H9 (cell line): ENCODE results near the gene ARNT2. TPM values are rescaled to one million over a fixed set of nuclear protein-coding genes. Genes with fewer than 3 reads are reported as not detected.

ENCODE experiments used
- DNase-seq: peaks from one replicate; pipeline ENCODE4 v3.0.0-alpha.2; 2017
- H2AFZ ChIP-seq: one replicate; pipeline ENCODE4 v1.6.1; 2013; ENCODE audit warnings: mild to moderate bottlenecking, low read length, control low read depth, moderate library complexity
- H2AK5ac ChIP-seq: 2 replicates; pipeline ENCODE4 v1.6.1; 2013; ENCODE audit warnings: low read length, control low read depth, mixed read lengths; ENCODE audit not compliant: insufficient read length
- H2BK120ac ChIP-seq: one replicate; pipeline ENCODE4 v1.6.1; 2013; ENCODE audit warnings: low read depth, mild to moderate bottlenecking, low read length, control low read depth, inconsistent platforms; ENCODE audit not compliant: poor library complexity, severe bottlenecking
- H2BK12ac ChIP-seq: 2 replicates; pipeline ENCODE4 v1.6.1; 2013; ENCODE audit warnings: low read length, control low read depth, mixed read lengths, low read depth; ENCODE audit not compliant: insufficient read length
- H2BK15ac ChIP-seq: 2 replicates; pipeline ENCODE4 v1.6.1; 2013; ENCODE audit warnings: low read depth, low read length, control low read depth
- H2BK20ac ChIP-seq: one replicate; pipeline ENCODE4 v1.6.1; 2013; ENCODE audit warnings: low read depth, mild to moderate bottlenecking, low read length, control low read depth, inconsistent platforms; ENCODE audit not compliant: poor library complexity, severe bottlenecking
- H2BK5ac ChIP-seq: 2 replicates; pipeline ENCODE4 v1.6.1; 2013; ENCODE audit warnings: low read length, control low read depth, mixed read lengths; ENCODE audit not compliant: insufficient read length
- H3K14ac ChIP-seq: 2 replicates; pipeline ENCODE4 v1.6.1; 2013; ENCODE audit warnings: low read length, control low read depth; ENCODE audit not compliant: insufficient read depth
- H3K18ac ChIP-seq: 2 replicates; pipeline ENCODE4 v1.6.1; 2013; ENCODE audit warnings: low read depth, mild to moderate bottlenecking, mixed read lengths, low read length, control low read depth; ENCODE audit not compliant: insufficient read length
- H3K23ac ChIP-seq: 2 replicates; pipeline ENCODE4 v1.6.1; 2013; ENCODE audit warnings: low read length, control low read depth, mixed read lengths, low read depth; ENCODE audit not compliant: insufficient read length
- H3K23me2 ChIP-seq: 2 replicates; pipeline ENCODE4 v1.6.1; 2013; ENCODE audit warnings: low read depth, mild to moderate bottlenecking, mixed read lengths, low read length, control low read depth; ENCODE audit not compliant: insufficient read length, poor library complexity, severe bottlenecking
- H3K27ac ChIP-seq: 2 replicates; pipeline ENCODE4 v1.5.1; 2013; ENCODE audit warnings: low read length, control low read depth, mixed read lengths, low read depth; ENCODE audit not compliant: insufficient read length
- H3K27me3 ChIP-seq: 2 replicates; pipeline ENCODE4 v1.6.1; 2013; ENCODE audit warnings: low read length, control low read depth, inconsistent platforms; ENCODE audit not compliant: insufficient read depth
- H3K4ac ChIP-seq: 2 replicates; pipeline ENCODE4 v1.6.1; 2013; ENCODE audit warnings: low read depth, mild to moderate bottlenecking, control low read depth, inconsistent platforms, low read length, moderate library complexity
- H3K4me1 ChIP-seq: 2 replicates; pipeline ENCODE4 v1.6.1; 2013; ENCODE audit warnings: low read length, control low read depth, inconsistent platforms; ENCODE audit not compliant: insufficient read depth
- H3K4me2 ChIP-seq: 2 replicates; pipeline ENCODE4 v1.6.1; 2013; ENCODE audit warnings: low read length, control low read depth, mixed read lengths; ENCODE audit not compliant: insufficient read length, insufficient read depth
- H3K56ac ChIP-seq: 2 replicates; pipeline ENCODE4 v1.6.1; 2013; ENCODE audit warnings: low read depth, mild to moderate bottlenecking, mixed read lengths, low read length, control low read depth; ENCODE audit not compliant: insufficient read length
- H3K79me1 ChIP-seq: 2 replicates; pipeline ENCODE4 v1.6.1; 2013; ENCODE audit warnings: low read depth, mild to moderate bottlenecking, moderate library complexity, low read length, control low read depth, inconsistent platforms; ENCODE audit not compliant: insufficient read depth, poor library complexity, severe bottlenecking
- H3K79me2 ChIP-seq: 2 replicates; pipeline ENCODE4 v1.6.1; 2013; ENCODE audit warnings: low read length, control low read depth, inconsistent platforms; ENCODE audit not compliant: insufficient read depth
- H3K9ac ChIP-seq: 2 replicates; pipeline ENCODE4 v1.6.1; 2013; ENCODE audit warnings: low read length, control low read depth, mixed read lengths; ENCODE audit not compliant: insufficient read length; ENCODE audit errors: extremely low read depth
- H3K9me3 ChIP-seq: one replicate; pipeline ENCODE4 v1.6.1; 2013; ENCODE audit warnings: low read depth, low read length, inconsistent platforms; ENCODE audit not compliant: control insufficient read depth
- H3T11ph ChIP-seq: one replicate; pipeline ENCODE4 v1.6.1; 2013; ENCODE audit warnings: mild to moderate bottlenecking, low read length, control low read depth, inconsistent platforms
- H4K20me1 ChIP-seq: one replicate; pipeline ENCODE4 v1.6.1; 2013; ENCODE audit not compliant: control insufficient read depth, insufficient read length, insufficient read depth
- H4K5ac ChIP-seq: 2 replicates; pipeline ENCODE4 v1.6.1; 2013; ENCODE audit warnings: low read depth, mild to moderate bottlenecking, mixed read lengths, low read length, control low read depth; ENCODE audit not compliant: insufficient read length
- H4K8ac ChIP-seq: replicated peaks from 2 replicates; pipeline ENCODE4 v1.6.1; 2013; ENCODE audit warnings: low read length, control low read depth, mixed read lengths, low read depth; ENCODE audit not compliant: insufficient read length
- H4K91ac ChIP-seq: 2 replicates; pipeline ENCODE4 v1.6.1; 2013; ENCODE audit warnings: low read depth, mild to moderate bottlenecking, moderate library complexity, mixed read lengths, low read length, control low read depth; ENCODE audit not compliant: insufficient read length
- H3K27ac Mint-ChIP-seq, 3 experiments: 2 replicates in 2 of 3; 3 replicates in 1 of 3; pipeline ENCODE4 v1.8.0; 2020 to 2021; ENCODE audit warnings: mixed read lengths in 3 of 3, mild to moderate bottlenecking in 1 of 3, moderate library complexity in 1 of 3
- H3K27me3 Mint-ChIP-seq: 2 replicates; pipeline ENCODE4 v1.8.0; 2021; ENCODE audit warnings: low read depth, mild to moderate bottlenecking, moderate library complexity, mixed read lengths
- H3K36me3 Mint-ChIP-seq, 3 experiments: 2 replicates in 2 of 3; 3 replicates in 1 of 3; pipeline ENCODE4 v1.8.0; 2020 to 2021; ENCODE audit warnings: low read depth in 3 of 3, mixed read lengths in 3 of 3; ENCODE audit not compliant: insufficient read depth in 1 of 3
- H3K4me1 Mint-ChIP-seq, 2 experiments: 2 replicates each; pipeline ENCODE4 v1.8.0; 2020; ENCODE audit warnings: mixed read lengths in 2 of 2
- H3K4me3 Mint-ChIP-seq, 2 experiments: 2 replicates in 1 of 2; 3 replicates in 1 of 2; pipeline ENCODE4 v1.8.0; 2020 to 2021; ENCODE audit warnings: mild to moderate bottlenecking in 2 of 2, mixed read lengths in 2 of 2, moderate library complexity in 1 of 2
- H3K9me3 Mint-ChIP-seq, 2 experiments: 2 replicates in 1 of 2; 3 replicates in 1 of 2; pipeline ENCODE4 v1.8.0; 2020; ENCODE audit warnings: mild to moderate bottlenecking in 2 of 2, mixed read lengths in 2 of 2, moderate library complexity in 1 of 2
- CTCF ChIP-seq: fragments of 200-600 bp; sonication (generic); conservative IDR thresholded peaks from 3 replicates; pipeline ENCODE4 v1.8.0; 2021; ENCODE audit warnings: antibody characterized with exemption, mild to moderate bottlenecking
- WGBS: extraction: QIAGEN DNeasy Blood & Tissue Kit; methylation state at CpG from one replicate; pipeline ENCODE4 v1.1.7; 2013; ENCODE audit warnings: missing lambda C conversion rate, low lambda C conversion rate, mixed read lengths; ENCODE audit not compliant: insufficient read length; ENCODE audit errors: extremely low coverage; 5-methylcytosine and 5-hydroxymethylcytosine counted together
- total RNA-seq: library from RNA; stranded (reverse); gene quantifications from 2 replicates; pipeline ENCODE4 v1.2.1, GENCODE V29; 2021

ARNT2 gene
- total RNA-seq, 1 experiment from 2014 or later = 10.5 TPM

- Histone ChIP-seq H3K4me1 (peaks cover 4% of the 10 kb centered on the region; the same call in 1 of the 2 replicates), H2AK5ac (no peak overlapping the region), H3K18ac (no peak overlapping the region), H4K5ac (no peak overlapping the region), H3K23ac (no peak overlapping the region), H4K91ac (no peak overlapping the region), H3K23me2 (no peaks in the 10 kb centered on the region), H3K14ac (no peak overlapping the region), H3K79me1 (no peaks in the 10 kb centered on the region), H3T11ph (no peak overlapping the region), H3K27me3 (no peaks in the 10 kb centered on the region), H2AFZ (no peak overlapping the region), H4K8ac (no peak overlapping the region), H3K9ac (no peak overlapping the region), H3K4me2 (no peak overlapping the region), H2BK20ac (no peak overlapping the region), H4K20me1 (no peaks in the 10 kb centered on the region), H3K4ac (no peak overlapping the region), H2BK120ac (no peak overlapping the region), H2BK12ac (no peak overlapping the region), H3K27ac (no peak overlapping the region), H3K9me3 (no peaks in the 10 kb centered on the region), H3K79me2 (no peaks in the 10 kb centered on the region), H3K56ac (no peak overlapping the region), H2BK15ac (no peak overlapping the region), H2BK5ac (no peak overlapping the region)
- Mint-ChIP-seq H3K27ac (no peak overlapping the region; a peak in 2 of 7 replicates), H3K27me3 (no peaks in the 10 kb centered on the region), H3K4me1 (peaks cover 28 to 29% of the 10 kb centered on the region in 2 experiments), H3K4me3 (no peak overlapping the region), H3K36me3 (no peaks in the 10 kb centered on the region), H3K9me3 (no peaks in the 10 kb centered on the region)
- no CpG with 5 or more reads among the region's 1 CpG for WGBS
- DNase-seq = peak; percentile 1
- TF ChIP-seq CTCF = no peak
Observed at GRCh38 chr15:80497221-80497620, 93.0 kb downstream of the ARNT2 start.
